ENCODE data around the gene LENEP. TPM values are rescaled to one million over a fixed set of nuclear protein-coding genes. Genes with fewer than 3 reads are reported as not detected.
"Not testable (repeated sequence)": the region's sequence is repeated elsewhere in the genome, so short reads cannot be mapped to it uniquely, and the experiment has no call there.

LENEP gene
- total RNA-seq, 2 donors from 2014 or later, result not detected

GRCh38 chr1:154974808-154975408 is 18.5 kb upstream of the LENEP start:
- Histone ChIP-seq H3K27ac (peak overlapping the region; percentile 98 to 99), H3K36me3 (no peaks in the 10 kb centered on the region), H3K4me1 (replicated peaks) (peaks cover 14% of the 10 kb centered on the region), H3K27me3 (replicated peaks; ENCODE audit: insufficient read depth) (no peaks in the 10 kb centered on the region), H3K4me3 (peak overlapping the region; percentile 52 to 82), H3K9me3 (no peaks in the 10 kb centered on the region)
- WGBS, result under 1% methylated on average over 30 of the region's 30 CpGs
- peak; percentile 94 for DNase-seq (ENCODE audit: low spot score)
- intact Hi-C loops (cut with DNase I), result loop anchor here (2.0 kb wide), 1 partner anchor 26 kb away; no protein-coding TSS in a partner anchor
- TF ChIP-seq POLR2AphosphoS5 (IDR thresholded peaks at IDR 0.05) (peak; percentile 94), POLR2A (IDR thresholded peaks at IDR 0.05) (peak; percentile 83)
- TF ChIP-seq, protein P1, sequence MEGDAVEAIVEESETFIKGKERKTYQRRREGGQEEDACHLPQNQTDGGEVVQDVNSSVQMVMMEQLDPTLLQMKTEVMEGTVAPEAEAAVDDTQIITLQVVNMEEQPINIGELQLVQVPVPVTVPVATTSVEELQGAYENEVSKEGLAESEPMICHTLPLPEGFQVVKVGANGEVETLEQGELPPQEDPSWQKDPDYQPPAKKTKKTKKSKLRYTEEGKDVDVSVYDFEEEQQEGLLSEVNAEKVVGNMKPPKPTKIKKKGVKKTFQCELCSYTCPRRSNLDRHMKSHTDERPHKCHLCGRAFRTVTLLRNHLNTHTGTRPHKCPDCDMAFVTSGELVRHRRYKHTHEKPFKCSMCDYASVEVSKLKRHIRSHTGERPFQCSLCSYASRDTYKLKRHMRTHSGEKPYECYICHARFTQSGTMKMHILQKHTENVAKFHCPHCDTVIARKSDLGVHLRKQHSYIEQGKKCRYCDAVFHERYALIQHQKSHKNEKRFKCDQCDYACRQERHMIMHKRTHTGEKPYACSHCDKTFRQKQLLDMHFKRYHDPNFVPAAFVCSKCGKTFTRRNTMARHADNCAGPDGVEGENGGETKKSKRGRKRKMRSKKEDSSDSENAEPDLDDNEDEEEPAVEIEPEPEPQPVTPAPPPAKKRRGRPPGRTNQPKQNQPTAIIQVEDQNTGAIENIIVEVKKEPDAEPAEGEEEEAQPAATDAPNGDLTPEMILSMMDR (IDR thresholded peaks at IDR 0.05), result no peak

DNA sequence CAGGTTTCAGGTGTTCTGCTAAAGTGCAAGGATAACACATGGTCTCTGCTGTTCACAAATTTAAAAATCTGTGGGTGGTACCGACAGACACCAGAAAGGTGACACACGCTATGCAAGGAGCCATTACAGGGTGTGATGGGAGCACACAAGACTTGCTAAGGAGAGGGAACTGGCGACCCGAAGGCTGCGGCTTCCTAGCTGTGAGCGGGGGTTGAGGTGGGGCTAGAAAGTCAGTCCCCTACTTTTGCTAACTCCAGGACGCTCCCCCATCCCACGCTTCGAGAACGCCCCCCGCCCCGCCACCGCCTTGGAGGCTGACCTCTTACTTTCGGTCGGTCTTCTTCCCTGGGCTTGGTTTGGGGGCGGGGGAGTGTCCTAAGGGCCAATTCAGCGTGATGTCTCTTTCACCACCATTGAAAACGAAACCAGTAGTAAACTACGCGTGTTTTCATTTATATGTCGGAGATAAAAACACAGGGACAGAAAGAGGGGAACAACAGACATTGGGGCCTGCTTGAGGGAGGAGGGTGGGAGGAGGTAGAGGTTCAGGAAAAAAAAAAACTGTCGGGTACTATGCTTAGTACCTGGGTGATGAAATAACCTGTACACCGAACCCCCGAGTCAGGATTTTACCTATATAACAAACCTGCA is 17.9 kb upstream of the LENEP start:
- Histone ChIP-seq H3K9me3 (no peaks in the 10 kb centered on the region), H3K27me3 (replicated peaks; ENCODE audit: insufficient read depth) (no peaks in the 10 kb centered on the region), H3K4me1 (replicated peaks) (peaks cover 14% of the 10 kb centered on the region), H3K36me3 (no peaks in the 10 kb centered on the region), H3K4me3 (peak overlapping the region; percentile 52 to 82), H3K27ac (peak overlapping the region; percentile 98 to 99)
- peak; percentile 48 for DNase-seq (ENCODE audit: low spot score)
- peak; percentile 4 for TF ChIP-seq POLR2AphosphoS5 (IDR thresholded peaks at IDR 0.05)
- TF ChIP-seq, protein P1 (IDR thresholded peaks at IDR 0.05), result no peak
- under 1% methylated on average over 24 of the region's 24 CpGs for WGBS
- intact Hi-C loops (cut with DNase I), result loop anchor here (2.0 kb wide), 1 partner anchor 25 kb away; no protein-coding TSS in a partner anchor

DNA sequence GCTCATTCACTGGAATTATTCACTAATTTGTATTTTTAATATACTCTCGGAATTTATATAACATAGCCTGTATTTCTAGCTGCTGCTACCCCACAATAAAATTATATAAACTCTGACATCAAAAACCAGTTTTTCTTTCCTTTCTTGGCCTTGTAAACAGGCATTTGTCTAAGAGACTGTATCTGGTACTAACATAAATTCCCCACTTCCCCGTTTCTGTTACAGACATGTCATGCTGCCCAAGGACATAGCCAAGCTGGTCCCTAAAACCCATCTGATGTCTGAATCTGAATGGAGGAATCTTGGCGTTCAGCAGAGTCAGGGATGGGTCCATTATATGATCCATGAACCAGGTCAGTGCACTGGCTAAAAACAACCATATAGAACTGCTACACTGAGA is 15.6 kb upstream of the LENEP start:
- H3K27me3 ChIP-seq (replicated peaks; ENCODE audit: insufficient read depth); H3K4me1 ChIP-seq (replicated peaks); intact Hi-C loops (cut with DNase I); H3K36me3 ChIP-seq; H3K4me3 ChIP-seq; H3K27ac ChIP-seq; H3K9me3 ChIP-seq; DNase-seq (ENCODE audit: low spot score): not testable (repeated sequence)
- WGBS, result 58% methylated on average over 3 of the region's 3 CpGs

- no peak for DNase-seq (ENCODE audit: low spot score)
Observed at GRCh38 chr1:154978360-154978759, 15.0 kb upstream of the LENEP start.

DNA sequence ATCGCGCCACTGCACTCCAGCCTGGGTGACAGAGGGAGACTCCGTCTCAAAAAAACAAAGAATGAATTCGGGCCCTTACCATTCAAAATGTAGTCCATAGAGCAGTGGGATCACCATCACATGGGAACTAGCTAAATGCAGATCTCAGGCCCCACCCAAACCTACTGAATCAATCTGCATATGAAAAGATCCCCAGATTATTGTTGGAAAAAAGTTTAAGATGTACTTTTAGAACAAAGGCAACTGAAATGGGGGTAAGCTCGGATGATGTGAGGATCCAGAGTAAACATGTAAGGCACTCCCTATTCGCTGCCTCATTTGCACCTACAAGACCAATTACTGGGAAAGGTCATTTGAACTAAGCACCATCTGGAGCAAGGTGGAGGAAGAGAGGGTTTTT is 11.0 kb upstream of the LENEP start:
- H3K36me3 ChIP-seq, result peaks cover 0 to under 1% of the 10 kb centered on the region in 2 donors
- WGBS, result 62% methylated on average over 6 of the region's 6 CpGs
- peak overlapping the region; percentile 47 to 54 for H3K4me3 ChIP-seq
- H3K27ac ChIP-seq, result peak overlapping the region; percentile 54 to 58
- TF ChIP-seq POLR2AphosphoS5 (IDR thresholded peaks at IDR 0.05), result no peak
- no peak for TF ChIP-seq POLR2A (IDR thresholded peaks at IDR 0.05)
- TF ChIP-seq, protein P1 (IDR thresholded peaks at IDR 0.05), result no peak
- no peaks in the 10 kb centered on the region for H3K27me3 ChIP-seq (replicated peaks; ENCODE audit: insufficient read depth)
- H3K4me1 ChIP-seq (replicated peaks), result peaks cover 6% of the 10 kb centered on the region
- DNase-seq (ENCODE audit: low spot score), result no peak
- intact Hi-C loops (cut with DNase I), result no loop called here
- H3K9me3 ChIP-seq, result no peaks in the 10 kb centered on the region

More at GRCh38 chr1:154978360-154978759, 15.0 kb upstream of the LENEP start:
- 93% methylated on average over 3 of the region's 3 CpGs for WGBS
- H3K27me3 ChIP-seq (replicated peaks; ENCODE audit: insufficient read depth), result no peaks in the 10 kb centered on the region
- intact Hi-C loops (cut with DNase I), result no loop called here
- H3K4me1 ChIP-seq (replicated peaks), result no peaks in the 10 kb centered on the region
- no peaks in the 10 kb centered on the region for H3K36me3 ChIP-seq
- H3K27ac ChIP-seq, result no peak overlapping the region
- no peak overlapping the region for H3K4me3 ChIP-seq
- TF ChIP-seq POLR2A (IDR thresholded peaks at IDR 0.05) (no peak), POLR2AphosphoS5 (IDR thresholded peaks at IDR 0.05) (no peak)
- TF ChIP-seq, protein P1 (IDR thresholded peaks at IDR 0.05), result no peak
- H3K9me3 ChIP-seq, result no peaks in the 10 kb centered on the region
